Rectal smooth muscle tissue (tissue), 1 donor: Measurements from ENCODE around the gene KANK3.
"Not testable (repeated sequence)": the region's sequence is repeated elsewhere in the genome, so short reads cannot be mapped to it uniquely, and the experiment has no call there.

Experiments
- H3K27ac ChIP-seq: one replicate; pipeline ENCODE4 v1.7.0; 2013; ENCODE audit warnings: low read depth, low read length, inconsistent platforms
- H3K27me3 ChIP-seq: one replicate; pipeline ENCODE4 v1.7.0; 2013; ENCODE audit warnings: low read length; ENCODE audit not compliant: control insufficient read depth, insufficient read depth
- H3K36me3 ChIP-seq: one replicate; pipeline ENCODE4 v1.7.0; 2013; ENCODE audit warnings: low read length; ENCODE audit not compliant: control insufficient read depth, insufficient read depth
- H3K4me1 ChIP-seq: one replicate; pipeline ENCODE4 v1.7.0; 2013; ENCODE audit warnings: low read length; ENCODE audit not compliant: control insufficient read depth, insufficient read depth
- H3K4me3 ChIP-seq: one replicate; pipeline ENCODE4 v1.7.0; 2013; ENCODE audit warnings: low read length
- H3K9ac ChIP-seq: one replicate; pipeline ENCODE4 v1.7.0; 2013; ENCODE audit warnings: low read length

The KANK3 gene

GRCh38 chr19:8342684-8343482 lies at the start of gene KANK3:
KANK3 (minus strand) TSS chr19:8343262; CDS start chr19:8337828, 5,434 bp downstream.
- peak within 1 kb of the TSS; percentile 61 for H3K4me3 ChIP-seq
- H3K4me1 ChIP-seq, result no peaks in the 10 kb centered on the region
- H3K36me3 ChIP-seq, result no peaks in the 10 kb centered on the region
- H3K27me3 ChIP-seq, result peaks cover 10% of the 10 kb centered on the region
- H3K27ac ChIP-seq, result peak within 1 kb of the TSS; percentile 24
- H3K9ac ChIP-seq, result no peak within 1 kb of the TSS

GRCh38 chr19:8392017-8392591 lies 49.0 kb upstream of the KANK3 start:
- H3K36me3 ChIP-seq, result no peaks in the 10 kb centered on the region

GRCh38 chr19:8391198-8392016 lies 48.3 kb upstream of the KANK3 start:
- H3K36me3 ChIP-seq, result no peaks in the 10 kb centered on the region
- H3K9ac ChIP-seq, result no peak overlapping the region
- H3K27me3 ChIP-seq, result no peaks in the 10 kb centered on the region
- peaks cover 14% of the 10 kb centered on the region for H3K4me1 ChIP-seq
- H3K4me3 ChIP-seq, result peak overlapping the region; percentile 38
- peak overlapping the region; percentile 88 for H3K27ac ChIP-seq

More at GRCh38 chr19:8392017-8392591, 49.0 kb upstream of the KANK3 start:
- H3K27me3 ChIP-seq, result no peaks in the 10 kb centered on the region
- peaks cover 16% of the 10 kb centered on the region for H3K4me1 ChIP-seq
- H3K9ac ChIP-seq, result no peak overlapping the region
- peak overlapping the region; percentile 88 for H3K27ac ChIP-seq
- peak overlapping the region; percentile 38 for H3K4me3 ChIP-seq

GRCh38 chr19:8390617-8390981 lies 47.5 kb upstream of the KANK3 start:
- H3K36me3 ChIP-seq, result no peaks in the 10 kb centered on the region
- H3K4me1 ChIP-seq, result peaks cover 14% of the 10 kb centered on the region
- peak overlapping the region; percentile 83 for H3K4me3 ChIP-seq
- peak overlapping the region; percentile 95 for H3K9ac ChIP-seq
- no peaks in the 10 kb centered on the region for H3K27me3 ChIP-seq
- peak overlapping the region; percentile 100 for H3K27ac ChIP-seq

GRCh38 chr19:8389891-8390616 lies 47.0 kb upstream of the KANK3 start, which contains the start of gene RAB11B:
RAB11B (plus strand) TSS chr19:8390360; CDS start chr19:8390417, 57 bp downstream.
- H3K9ac ChIP-seq, result peak within 1 kb of the TSS; percentile 95
- H3K27ac ChIP-seq, result peak within 1 kb of the TSS; percentile 100
- no peaks in the 10 kb centered on the region for H3K27me3 ChIP-seq
- H3K4me3 ChIP-seq, result peak within 1 kb of the TSS; percentile 83
- H3K4me1 ChIP-seq, result peaks cover 14% of the 10 kb centered on the region
- H3K36me3 ChIP-seq, result no peaks in the 10 kb centered on the region

- Histone ChIP-seq H3K4me3 (no peak overlapping the region), H3K36me3 (no peaks in the 10 kb centered on the region), H3K4me1 (peaks cover 14% of the 10 kb centered on the region), H3K9ac (no peak overlapping the region), H3K27me3 (no peaks in the 10 kb centered on the region), H3K27ac (no peak overlapping the region)
Measured at GRCh38 chr19:8388612-8388958, 45.5 kb upstream of the KANK3 start.

GRCh38 chr19:8387688-8388611 lies 44.9 kb upstream of the KANK3 start:
- Histone ChIP-seq H3K36me3 (no peaks in the 10 kb centered on the region), H3K27ac (no peak overlapping the region), H3K4me1 (peaks cover 14% of the 10 kb centered on the region), H3K9ac (no peak overlapping the region), H3K4me3 (no peak overlapping the region), H3K27me3 (no peaks in the 10 kb centered on the region)

GRCh38 chr19:8386990-8387389 lies 43.9 kb upstream of the KANK3 start:
- no peaks in the 10 kb centered on the region for H3K36me3 ChIP-seq
- H3K4me1 ChIP-seq, result peaks cover 12% of the 10 kb centered on the region
- no peaks in the 10 kb centered on the region for H3K27me3 ChIP-seq
- H3K27ac ChIP-seq, result no peak overlapping the region
- H3K9ac ChIP-seq, result no peak overlapping the region
- no peak overlapping the region for H3K4me3 ChIP-seq

GRCh38 chr19:8386419-8386818 lies 43.4 kb upstream of the KANK3 start:
- H3K27ac ChIP-seq, H3K9ac ChIP-seq, H3K27me3 ChIP-seq, H3K4me3 ChIP-seq, H3K36me3 ChIP-seq, H3K4me1 ChIP-seq: not testable (repeated sequence)

GRCh38 chr19:8385566-8385965 lies 42.5 kb upstream of the KANK3 start:
- H3K27ac ChIP-seq, H3K9ac ChIP-seq, H3K27me3 ChIP-seq, H3K4me3 ChIP-seq, H3K4me1 ChIP-seq, H3K36me3 ChIP-seq: not testable (repeated sequence)

- H3K9ac ChIP-seq, H3K36me3 ChIP-seq, H3K27ac ChIP-seq, H3K4me1 ChIP-seq, H3K27me3 ChIP-seq, H3K4me3 ChIP-seq: not testable (repeated sequence)
Measured at GRCh38 chr19:8385103-8385502, 42.0 kb upstream of the KANK3 start.
